Measurements from ENCODE around the gene BIN1.
A peak's percentile ranks its signal among the peaks of the same experiment; 100 is the strongest.

Gene BIN1

GRCh38 chr2:127090281-127091120 lies 16.5 kb downstream of the BIN1 start:
- no peak for DNase-seq (ENCODE audit: low spot score)

- DNase-seq (ENCODE audit: low spot score), result no peak
Measured at GRCh38 chr2:127089478-127090235, 17.3 kb downstream of the BIN1 start.

- no peak for DNase-seq (ENCODE audit: low spot score)
Measured at GRCh38 chr2:127088706-127089105, 18.2 kb downstream of the BIN1 start.

- no peak for DNase-seq (ENCODE audit: low spot score)
Measured at GRCh38 chr2:127087791-127088495, 19.0 kb downstream of the BIN1 start.

GRCh38 chr2:127086990-127087790 lies 19.8 kb downstream of the BIN1 start:
- DNase-seq (ENCODE audit: low spot score), result peak; percentile 87

- DNase-seq (ENCODE audit: low spot score), result no peak
Measured at GRCh38 chr2:127085317-127085681, 21.7 kb downstream of the BIN1 start.

- no peak for DNase-seq (ENCODE audit: low spot score)
Measured at GRCh38 chr2:127084611-127085316, 22.2 kb downstream of the BIN1 start.

GRCh38 chr2:127083819-127084503 lies 23.0 kb downstream of the BIN1 start:
- DNase-seq (ENCODE audit: low spot score), result no peak

GRCh38 chr2:127082974-127083373 lies 24.0 kb downstream of the BIN1 start:
- no peak for DNase-seq (ENCODE audit: low spot score)

- no peak for DNase-seq (ENCODE audit: low spot score)
Measured at GRCh38 chr2:127081826-127082633, 24.9 kb downstream of the BIN1 start.

GRCh38 chr2:127080938-127081755 lies 25.8 kb downstream of the BIN1 start:
- no peak for DNase-seq (ENCODE audit: low spot score)

- no peak for DNase-seq (ENCODE audit: low spot score)
Measured at GRCh38 chr2:127080226-127080937, 26.6 kb downstream of the BIN1 start.

- DNase-seq (ENCODE audit: low spot score), result no peak
Measured at GRCh38 chr2:127079358-127079920, 27.5 kb downstream of the BIN1 start.

- DNase-seq (ENCODE audit: low spot score), result no peak
Measured at GRCh38 chr2:127078666-127079270, 28.2 kb downstream of the BIN1 start.

- DNase-seq (ENCODE audit: low spot score), result no peak
Measured at GRCh38 chr2:127078028-127078427, 28.9 kb downstream of the BIN1 start.

- DNase-seq (ENCODE audit: low spot score), result no peak
Measured at GRCh38 chr2:127076924-127077323, 30.0 kb downstream of the BIN1 start.

- no peak for DNase-seq (ENCODE audit: low spot score)
Measured at GRCh38 chr2:127076290-127076689, 30.7 kb downstream of the BIN1 start.

Measured in iPS-NIHi11 (cell line).